H1 (cell line): ENCODE measurements around the gene KCNAB2. TPM values are rescaled to one million over a fixed set of nuclear protein-coding genes. Genes with fewer than 3 reads are reported as not detected.

Source experiments
- CHD7 ChIP-seq: fragments of 300-600 bp; sonication (generic); IDR thresholded peaks from 2 replicates; pipeline ENCODE4 v1.7.1; 2012; ENCODE audit warnings: low read length, moderate library complexity, mild to moderate bottlenecking, inconsistent platforms; ENCODE audit not compliant: insufficient replicate concordance
- KDM5A ChIP-seq: fragments of 200-600 bp; IDR thresholded peaks from 2 replicates; pipeline ENCODE4 v1.7.1; 2012; ENCODE audit warnings: mild to moderate bottlenecking, low read length, inconsistent platforms, mixed read lengths
- RXRA ChIP-seq: IDR thresholded peaks from 2 replicates; pipeline ENCODE4 v1.6.1; 2011; ENCODE audit warnings: low read depth, mild to moderate bottlenecking, low read length, moderate library complexity; ENCODE audit not compliant: insufficient read depth
- SIX5 ChIP-seq: IDR thresholded peaks from 2 replicates; pipeline ENCODE4 v1.6.1; 2011; ENCODE audit warnings: mild to moderate bottlenecking, low read depth, low read length
- SP2 ChIP-seq: IDR thresholded peaks from 2 replicates; pipeline ENCODE4 v1.6.1; 2012; ENCODE audit warnings: mild to moderate bottlenecking, low read length, inconsistent platforms
- polyA plus RNA-seq, 7 experiments: library from polyadenylated mRNA; depleted of rRNA in 3 of 7; stranded (reverse) in 5 of 7; unstranded in 2 of 7; fragments of >200 nt in 5 of 7; fragments of 200-250 nt in 2 of 7; gene quantifications; 1 replicate in 5 of 7; 2 replicates in 1 of 7; 4 replicates in 1 of 7; pipeline versions ENCODE4 v1.2.1 to v1.2.3, GENCODE V29; 2011 to 2013; ENCODE audit warnings: missing spikeins in 2 of 7, mixed read lengths in 2 of 7
- total RNA-seq: library from RNA; stranded (reverse); fragmentation: NEBNext Ultra II Directional; extraction: Animal tissue kit (Norgen Biotek cat#: 25700); gene quantifications from 2 replicates; pipeline ENCODE4 v1.2.1, GENCODE V29; 2021

Gene KCNAB2
- total and polyA plus RNA-seq, 2 of the 8 experiments (the other 6 are each of a cell fraction or from before 2014, with no cell fraction given) = 4.5 to 7.0 TPM

- no peak for TF ChIP-seq CHD7
- no peak for TF ChIP-seq KDM5A
- no peak for TF ChIP-seq SP2
- no peak for TF ChIP-seq SIX5
- no peak for TF ChIP-seq RXRA
Measured at GRCh38 chr1:6035303-6035702, 10.4 kb upstream of the KCNAB2 start (continued).
